Erythroblast (primary cell): ENCODE measurements around the gene MUSK.

ENCODE experiments used
- GATA1 ChIP-seq: IDR thresholded peaks from 2 replicates; pipeline ENCODE4 v1.6.1; 2011; ENCODE audit warnings: low read depth, mild to moderate bottlenecking, control low read depth, low read length, moderate library complexity
- POLR2A ChIP-seq: IDR thresholded peaks from 2 replicates; pipeline ENCODE4 v1.6.1; 2011; ENCODE audit warnings: mild to moderate bottlenecking, low read length

- no peak for TF ChIP-seq POLR2A
- no peak for TF ChIP-seq GATA1
These were observed 120.3 kb downstream of the MUSK start for GRCh38 chr9:110788871-110789270.
